ENCODE results near the gene MBTD1.

The MBTD1 gene

DNA sequence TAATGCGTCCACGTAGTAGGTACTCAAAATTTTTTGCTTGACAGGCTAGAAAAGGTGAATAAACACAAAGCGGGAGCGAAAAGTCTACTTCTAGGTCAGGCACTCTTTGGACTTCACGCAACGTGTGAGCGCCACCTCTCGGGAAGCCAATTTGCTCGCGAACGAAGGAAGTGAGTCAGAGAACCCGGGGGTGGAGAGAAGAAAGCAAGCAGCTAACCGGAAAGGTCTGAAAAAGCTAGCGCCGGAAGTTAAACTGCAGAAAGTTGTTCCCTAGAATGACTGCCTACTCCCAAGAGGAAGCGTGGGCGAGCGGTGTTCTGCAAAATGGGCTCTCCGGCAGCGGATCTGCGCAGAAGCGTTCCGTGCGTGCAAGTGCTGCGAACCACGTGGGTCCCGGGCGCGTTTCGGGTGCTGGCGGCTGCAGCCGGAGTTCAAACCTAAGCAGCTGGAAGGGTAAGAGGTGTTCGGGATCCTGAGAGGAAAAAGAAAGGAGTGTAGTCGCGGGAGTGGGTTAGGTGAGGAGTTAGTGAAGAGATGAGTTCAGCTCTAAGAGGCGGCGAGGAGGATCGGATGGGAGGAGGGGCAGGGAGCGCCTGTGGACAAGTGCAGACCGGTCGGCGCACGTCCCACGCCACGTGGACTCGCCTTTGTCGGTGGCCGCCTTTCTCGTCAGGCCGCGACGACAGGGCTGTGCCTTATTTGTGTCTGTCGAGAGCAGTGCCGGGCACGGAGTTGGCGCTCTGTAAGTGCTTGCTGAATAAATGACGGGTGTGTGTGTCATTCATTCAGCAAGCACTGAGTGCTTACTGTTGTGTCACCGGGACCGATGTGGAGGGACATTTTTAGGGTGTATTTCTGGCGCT lies 106.4 kb downstream of the MBTD1 start, which contains the start of gene NME1:
Gene NME1, plus strand, starts transcription at position 350 of the 863 bp plus-strand sequence. CDS start 2,096 bp downstream, outside the sequence.
- DNase-seq (ENCODE audit: low read depth in 2 of 2) = peak; percentile 100
- H3K4me3 ChIP-seq (replicated peaks in 1 of 2; ENCODE audit: low read depth in 2 of 2, low read length in 2 of 2) = peak within 1 kb of the TSS; percentile 70 to 96
- TF ChIP-seq, protein P1, sequence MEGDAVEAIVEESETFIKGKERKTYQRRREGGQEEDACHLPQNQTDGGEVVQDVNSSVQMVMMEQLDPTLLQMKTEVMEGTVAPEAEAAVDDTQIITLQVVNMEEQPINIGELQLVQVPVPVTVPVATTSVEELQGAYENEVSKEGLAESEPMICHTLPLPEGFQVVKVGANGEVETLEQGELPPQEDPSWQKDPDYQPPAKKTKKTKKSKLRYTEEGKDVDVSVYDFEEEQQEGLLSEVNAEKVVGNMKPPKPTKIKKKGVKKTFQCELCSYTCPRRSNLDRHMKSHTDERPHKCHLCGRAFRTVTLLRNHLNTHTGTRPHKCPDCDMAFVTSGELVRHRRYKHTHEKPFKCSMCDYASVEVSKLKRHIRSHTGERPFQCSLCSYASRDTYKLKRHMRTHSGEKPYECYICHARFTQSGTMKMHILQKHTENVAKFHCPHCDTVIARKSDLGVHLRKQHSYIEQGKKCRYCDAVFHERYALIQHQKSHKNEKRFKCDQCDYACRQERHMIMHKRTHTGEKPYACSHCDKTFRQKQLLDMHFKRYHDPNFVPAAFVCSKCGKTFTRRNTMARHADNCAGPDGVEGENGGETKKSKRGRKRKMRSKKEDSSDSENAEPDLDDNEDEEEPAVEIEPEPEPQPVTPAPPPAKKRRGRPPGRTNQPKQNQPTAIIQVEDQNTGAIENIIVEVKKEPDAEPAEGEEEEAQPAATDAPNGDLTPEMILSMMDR (IDR thresholded peaks at IDR 0.05; ENCODE audit: low read depth, low read length) = peak; percentile 73

DNA sequence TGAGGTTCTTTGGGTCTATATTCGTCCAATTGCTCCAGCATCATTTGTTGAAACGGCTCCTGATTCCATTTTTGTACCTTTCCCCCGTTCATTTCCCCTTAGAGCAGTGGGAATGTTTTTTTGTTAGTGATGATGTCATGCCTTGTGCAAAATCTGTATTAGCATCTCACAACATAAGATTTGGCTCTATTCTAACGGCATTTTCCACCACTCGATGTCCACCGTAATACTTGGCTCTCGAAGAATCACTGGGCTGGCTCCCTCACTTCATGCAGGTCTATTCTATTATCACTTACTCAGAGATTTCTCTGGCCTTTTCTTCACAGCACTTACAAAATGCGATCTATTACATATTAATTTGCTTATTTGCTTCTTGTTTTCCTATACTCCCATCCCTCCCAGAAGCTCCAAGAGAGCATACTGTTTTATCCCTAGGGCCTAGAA lies 107.1 kb downstream of the MBTD1 start:
- H3K4me3 ChIP-seq (replicated peaks in 1 of 2; ENCODE audit: low read depth in 2 of 2, low read length in 2 of 2) = peak overlapping the region in 1 of 2 donors; percentile 31
- DNase-seq (ENCODE audit: low read depth in 2 of 2) = peak in 1 of 2 donors; percentile 25
- TF ChIP-seq, protein P1 (IDR thresholded peaks at IDR 0.05; ENCODE audit: low read depth, low read length) = no peak

DNA sequence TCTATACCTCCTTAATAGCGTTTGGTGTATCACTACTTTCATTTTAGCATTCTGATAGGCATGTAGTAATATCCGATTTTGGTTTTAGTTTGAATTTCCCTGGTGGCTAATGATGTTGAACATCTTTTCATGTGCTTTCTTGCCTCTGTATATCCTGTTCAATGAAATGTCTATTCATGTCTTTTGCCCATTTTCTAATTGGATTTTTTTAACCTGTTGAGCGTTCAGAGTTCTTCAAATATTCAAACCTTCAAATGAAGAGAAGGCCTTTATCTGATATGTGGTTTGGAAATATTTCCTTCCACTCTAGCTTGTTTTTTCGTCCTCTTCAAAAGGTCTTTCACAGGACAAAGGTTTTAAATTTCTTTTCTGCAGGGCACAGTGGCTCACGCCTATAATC lies 108.9 kb downstream of the MBTD1 start:
- TF ChIP-seq, protein P1 (IDR thresholded peaks at IDR 0.05; ENCODE audit: low read depth, low read length) = no peak
- DNase-seq (ENCODE audit: low read depth in 2 of 2) = no peak
- H3K4me3 ChIP-seq (replicated peaks in 1 of 2; ENCODE audit: low read depth in 2 of 2, low read length in 2 of 2) = no peak overlapping the region

DNA sequence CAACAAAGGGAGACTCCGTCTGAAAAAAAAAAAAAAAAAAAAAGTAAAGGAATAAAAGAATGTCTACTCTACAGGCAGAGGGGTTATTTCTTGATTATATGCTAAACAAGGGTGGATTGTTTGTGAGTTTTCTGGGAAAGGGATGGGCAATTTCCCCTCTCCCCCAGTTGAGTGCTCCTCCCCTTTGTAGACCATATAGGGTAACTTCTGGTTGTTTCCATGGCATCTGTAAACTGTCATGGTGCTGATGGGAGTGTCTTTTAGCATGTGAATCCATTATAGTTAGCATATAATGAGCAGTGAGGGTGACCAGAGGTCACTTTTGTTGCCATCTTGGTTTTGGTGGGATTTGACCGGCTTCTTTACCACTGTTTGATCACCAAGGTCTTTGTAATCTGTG lies 110.7 kb downstream of the MBTD1 start:
- no peak overlapping the region for H3K4me3 ChIP-seq (replicated peaks in 1 of 2; ENCODE audit: low read depth in 2 of 2, low read length in 2 of 2)
- TF ChIP-seq, protein P1 (IDR thresholded peaks at IDR 0.05; ENCODE audit: low read depth, low read length) = no peak
- no peak for DNase-seq (ENCODE audit: low read depth in 2 of 2)

DNA sequence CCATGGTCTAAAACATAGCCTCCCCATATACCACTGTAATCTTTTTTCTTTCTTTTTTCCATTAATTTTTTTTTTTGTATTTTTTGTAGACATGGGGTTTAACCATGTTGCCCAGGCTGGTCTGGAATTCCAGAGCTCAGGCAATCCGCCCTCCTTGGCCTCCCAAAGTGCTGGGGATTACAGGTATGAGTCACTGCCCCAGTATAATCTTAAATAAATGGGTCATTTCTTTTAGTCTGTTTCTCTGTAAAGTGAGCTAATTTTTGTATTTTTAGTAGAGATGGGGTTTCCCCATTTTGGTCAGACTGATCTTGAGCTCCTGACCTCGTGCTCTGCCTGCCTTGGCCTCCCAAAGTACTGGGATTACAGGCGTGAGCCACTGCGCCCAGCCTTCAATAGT lies 112.2 kb downstream of the MBTD1 start:
- TF ChIP-seq, protein P1 (IDR thresholded peaks at IDR 0.05; ENCODE audit: low read depth, low read length) = no peak
- no peak overlapping the region for H3K4me3 ChIP-seq (replicated peaks in 1 of 2; ENCODE audit: low read depth in 2 of 2, low read length in 2 of 2)
- DNase-seq (ENCODE audit: low read depth in 2 of 2) = peak in 1 of 2 donors; percentile 35

DNA sequence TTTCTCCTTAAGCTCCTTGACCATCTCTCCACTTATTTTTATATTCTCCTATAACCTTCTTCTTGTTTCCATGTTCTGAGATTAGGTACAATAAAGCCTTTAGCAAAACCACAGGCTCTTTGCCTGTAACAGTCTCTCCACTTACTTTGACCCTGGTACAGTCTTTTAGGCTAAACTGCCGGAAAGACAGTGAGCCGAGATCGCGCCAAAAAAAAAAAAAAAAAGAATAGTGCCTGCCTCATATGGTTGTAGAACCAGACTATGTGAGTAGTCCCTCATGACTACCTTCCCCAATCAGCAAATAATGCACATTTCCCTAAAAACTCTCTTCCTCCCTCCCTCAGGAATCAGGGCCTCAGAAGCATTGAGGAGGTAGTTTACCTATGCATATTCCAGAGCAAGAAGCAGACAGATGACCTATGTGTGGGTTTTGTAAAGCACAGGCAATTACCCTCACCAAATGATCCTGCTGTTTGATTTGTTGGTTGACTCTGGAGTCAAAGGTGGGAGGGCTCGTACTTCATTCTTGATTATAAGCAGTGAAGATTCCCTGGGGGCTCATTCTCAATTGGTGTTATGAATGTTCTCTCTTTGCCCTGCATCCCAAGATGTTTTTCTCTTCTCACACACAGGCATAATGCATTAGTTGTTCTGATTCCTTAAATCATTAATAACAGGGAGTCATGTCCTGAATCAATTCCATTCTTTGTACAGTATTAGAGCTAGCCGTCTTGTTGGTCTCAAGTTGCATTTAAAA lies 115.4 kb downstream of the MBTD1 start:
- no peak for DNase-seq (ENCODE audit: low read depth in 2 of 2)
- H3K4me3 ChIP-seq (replicated peaks in 1 of 2; ENCODE audit: low read depth in 2 of 2, low read length in 2 of 2) = no peak overlapping the region
- TF ChIP-seq, protein P1 (IDR thresholded peaks at IDR 0.05; ENCODE audit: low read depth, low read length) = no peak
